Measurements from ENCODE around the gene GNGT2. TPM values are rescaled to one million over a fixed set of nuclear protein-coding genes. Genes with fewer than 3 reads are reported as not detected.

Gene GNGT2
- total RNA-seq = not detected in 2 replicates

DNA sequence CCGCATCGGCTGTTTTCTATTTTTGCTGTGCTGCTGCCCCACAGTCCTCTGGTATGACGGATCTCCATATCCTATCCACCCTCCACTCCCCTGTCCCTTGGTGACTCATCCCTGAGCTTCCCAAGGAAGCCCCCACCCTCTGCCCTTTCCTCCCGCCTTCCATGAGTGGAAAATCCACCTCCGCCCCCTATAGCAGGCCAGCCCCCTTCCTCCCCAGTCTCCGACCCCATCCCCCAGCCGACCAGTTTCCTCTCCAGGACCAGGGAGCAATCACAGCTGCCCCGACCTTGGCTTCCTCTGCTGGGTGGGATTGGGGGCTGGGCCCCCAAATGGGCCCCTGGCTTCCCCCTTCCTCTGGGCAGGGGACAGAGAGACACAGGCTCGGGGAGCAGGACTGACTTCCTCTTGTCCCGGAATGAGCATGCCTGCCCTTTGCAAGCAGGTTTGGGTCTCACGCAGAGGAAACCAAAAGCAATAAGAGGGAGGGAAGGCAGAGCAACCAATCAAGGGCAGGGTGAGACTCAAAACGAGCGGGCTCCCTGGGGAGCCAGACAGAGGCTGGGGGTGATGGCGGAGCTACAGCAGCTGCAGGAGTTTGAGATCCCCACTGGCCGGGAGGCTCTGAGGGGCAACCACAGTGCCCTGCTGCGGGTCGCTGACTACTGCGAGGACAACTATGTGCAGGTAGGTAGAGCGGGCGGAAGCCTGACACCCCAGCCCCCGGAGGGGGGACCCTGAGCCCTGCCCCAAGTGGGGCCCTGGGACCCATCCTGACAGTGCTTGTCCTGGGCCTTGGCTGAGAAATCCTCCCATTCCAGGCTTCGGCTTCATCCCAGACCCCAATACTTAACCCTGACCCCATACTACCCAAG lies at the start of gene GNGT2, which contains the start of gene ABI3:
GNGT2 (minus strand) TSS at position 417 of the 872 bp plus-strand sequence. CDS start 3,152 bp downstream, outside the sequence.
ABI3 (plus strand) TSS at position 550 of the 872 bp plus-strand sequence; CDS start at position 568, 18 bp downstream.

DNA sequence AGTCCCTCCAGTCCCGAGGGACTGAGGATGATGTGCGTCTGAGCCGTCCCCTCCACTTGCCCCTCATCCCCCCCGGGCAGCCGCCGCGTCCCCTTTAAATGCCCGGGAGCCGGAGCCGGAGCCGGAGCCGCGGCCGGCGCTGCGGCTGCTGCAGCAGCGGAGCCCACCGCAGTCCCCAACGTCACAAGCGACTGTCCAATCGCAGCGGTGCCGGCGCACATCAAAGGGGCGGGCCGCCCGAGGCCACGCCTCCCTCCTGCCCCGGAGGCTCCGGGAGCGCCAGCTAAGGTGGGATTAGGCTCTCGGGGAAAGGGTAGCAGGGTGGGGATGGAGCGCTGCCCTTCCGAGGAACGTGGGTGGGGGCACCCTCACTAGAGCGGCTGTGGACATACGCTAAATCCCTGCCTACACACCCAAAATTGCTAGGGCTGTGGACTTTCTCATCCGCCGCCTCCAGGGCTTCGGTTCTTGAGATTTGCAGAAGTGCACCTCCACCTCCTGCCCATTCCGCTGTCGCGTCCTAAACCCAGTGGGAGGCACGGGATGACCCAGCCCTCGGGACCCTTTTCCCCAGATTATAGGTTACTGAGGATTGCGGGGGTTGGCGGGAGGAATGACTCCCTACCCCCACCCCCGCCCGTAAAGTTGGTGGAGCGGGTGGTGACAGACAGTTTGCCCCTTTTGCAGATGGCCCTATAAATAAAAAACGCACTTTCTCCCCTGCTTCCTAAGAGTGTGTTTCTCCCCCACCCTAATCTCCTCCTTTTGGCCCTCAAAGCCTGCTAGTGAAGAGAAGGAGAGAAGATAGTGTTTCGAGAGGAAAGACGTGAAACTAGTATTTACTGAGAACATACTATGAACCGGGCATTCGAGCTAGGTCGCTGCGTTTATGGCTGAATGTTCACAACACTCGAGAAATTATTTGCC lies 20.5 kb upstream of the GNGT2 start, which contains the start of gene PHOSPHO1:
PHOSPHO1 (minus strand) TSS at position 152 of the 927 bp plus-strand sequence. CDS start 4,096 bp downstream, outside the sequence.

Other genes starting within 250 kb of the GNGT2 start
- gene GIP, start 242.0 kb downstream of the GNGT2 start, total RNA-seq = not detected in 2 replicates
- 3.4 and 4.4 TPM in 2 replicates for gene IGF2BP1, start 213.2 kb downstream of the GNGT2 start, total RNA-seq
- 0.35 and 0.98 TPM in 2 replicates for gene B4GALNT2, start 77.8 kb downstream of the GNGT2 start, total RNA-seq
- not detected in 2 replicates for gene ABI3, start 133 bp upstream of the GNGT2 start, total RNA-seq
- gene PHOSPHO1, start 20.2 kb upstream of the GNGT2 start, total RNA-seq = 0.14 TPM in 1 of 2 replicates, not detected in the other
- gene ZNF652, start 151.7 kb upstream of the GNGT2 start, total RNA-seq = 8.0 and 9.7 TPM in 2 replicates
- gene PHB1, start 204.3 kb upstream of the GNGT2 start, total RNA-seq = 150 and 152 TPM in 2 replicates